Astrocyte (in vitro differentiated cells and primary cell): Measurements from ENCODE around the gene CXCL14.

Experiments used
- CTCF ChIP-seq: IDR thresholded peaks from 2 replicates; pipeline ENCODE4 v1.5.1; 2011; ENCODE audit warnings: low read depth, mild to moderate bottlenecking, inconsistent platforms, low read length, moderate library complexity; ENCODE audit not compliant: insufficient read depth
- EZH2 ChIP-seq: IDR thresholded peaks from 2 replicates; pipeline ENCODE4 v1.6.1; 2012; ENCODE audit warnings: mild to moderate bottlenecking, low read length, inconsistent platforms; ENCODE audit not compliant: insufficient read depth

GRCh38 chr5:135625061-135625460, 46.3 kb upstream of the CXCL14 start:
- TF ChIP-seq CTCF (no peak), EZH2 (no peak)
